GM23338 (cell line): ENCODE data around the gene GABRR2. TPM values are rescaled to one million over a fixed set of nuclear protein-coding genes. Genes with fewer than 3 reads are reported as not detected.

Experiments
- ATAC-seq: fragments of 200-7000 bp; cut with Tn5 transposase; 3 replicates; pipeline ENCODE4 v1.9.1; 2020
- DNase-seq: peaks from one replicate; pipeline ENCODE4 v3.0.0-alpha.2; 2015; ENCODE audit warnings: low spot score
- H2AFZ ChIP-seq: fragments of 200-600 bp; sonication (generic); 2 replicates; pipeline ENCODE4 v1.8.0; 2016; ENCODE audit warnings: antibody characterized with exemption, mild to moderate bottlenecking, moderate library complexity
- H3F3A ChIP-seq: fragments of 200-600 bp; sonication (generic); replicated peaks from 2 replicates; pipeline ENCODE4 v1.8.0; 2017; ENCODE audit warnings: antibody characterized with exemption, mixed run types, low read depth
- H3K27ac ChIP-seq: fragments of 200-600 bp; sonication (generic); 2 replicates; pipeline ENCODE4 v1.6.1; 2016; ENCODE audit warnings: low read depth
- H3K27me3 ChIP-seq: fragments of 200-600 bp; sonication (generic); 2 replicates; pipeline ENCODE4 v1.8.0; 2016; ENCODE audit warnings: mild to moderate bottlenecking, mixed run types, moderate library complexity; ENCODE audit not compliant: insufficient read depth
- H3K36me3 ChIP-seq: fragments of 200-600 bp; sonication (generic); 2 replicates; pipeline ENCODE4 v1.8.0; 2016; ENCODE audit warnings: mild to moderate bottlenecking; ENCODE audit not compliant: insufficient read depth
- H3K4me1 ChIP-seq: fragments of 200-600 bp; sonication (generic); 2 replicates; pipeline ENCODE4 v1.8.0; 2016; ENCODE audit warnings: mild to moderate bottlenecking, moderate library complexity; ENCODE audit not compliant: insufficient read depth
- H3K4me2 ChIP-seq: fragments of 200-600 bp; sonication (generic); 2 replicates; pipeline ENCODE4 v1.7.1; 2017; ENCODE audit warnings: mixed run types
- H3K4me3 ChIP-seq: fragments of 200-600 bp; sonication (generic); 2 replicates; pipeline ENCODE4 v1.6.1; 2016; ENCODE audit warnings: mixed run types
- H3K79me2 ChIP-seq: fragments of 200-600 bp; sonication (generic); replicated peaks from 2 replicates; pipeline ENCODE4 v1.8.0; 2017; ENCODE audit warnings: mild to moderate bottlenecking; ENCODE audit not compliant: insufficient read depth
- H3K9me2 ChIP-seq: fragments of 200-600 bp; sonication (generic); 2 replicates; pipeline ENCODE4 v1.8.0; 2017; ENCODE audit not compliant: insufficient read depth
- H4K20me1 ChIP-seq: fragments of 200-600 bp; sonication (generic); replicated peaks from 2 replicates; pipeline ENCODE4 v1.8.0; 2017; ENCODE audit warnings: mild to moderate bottlenecking; ENCODE audit not compliant: insufficient read depth
- H3K27ac Mint-ChIP-seq: 2 replicates; pipeline ENCODE4 v1.8.0; 2020; ENCODE audit warnings: inconsistent platforms, mild to moderate bottlenecking, moderate library complexity, mixed read lengths
- H3K27me3 Mint-ChIP-seq: 3 replicates; pipeline ENCODE4 v1.8.0; 2022; ENCODE audit warnings: low read depth, mild to moderate bottlenecking, moderate library complexity, mixed read lengths, inconsistent platforms; ENCODE audit not compliant: insufficient read depth, poor library complexity
- H3K36me3 Mint-ChIP-seq: 3 replicates; pipeline ENCODE4 v1.8.0; 2021; ENCODE audit warnings: low read depth, mild to moderate bottlenecking, inconsistent platforms, moderate library complexity, mixed read lengths
- H3K4me1 Mint-ChIP-seq: 3 replicates; pipeline ENCODE4 v1.8.0; 2020; ENCODE audit warnings: mild to moderate bottlenecking, inconsistent platforms, mixed read lengths
- H3K4me3 Mint-ChIP-seq: 3 replicates; pipeline ENCODE4 v1.8.0; 2021; ENCODE audit warnings: moderate library complexity, mild to moderate bottlenecking, inconsistent platforms, mixed read lengths
- H3K9me3 Mint-ChIP-seq: 3 replicates; pipeline ENCODE4 v1.8.0; 2020; ENCODE audit warnings: moderate library complexity, mild to moderate bottlenecking, inconsistent platforms, mixed read lengths
- CREB1 ChIP-seq: fragments of 250-450 bp; sonication (Bioruptor Pico); IDR thresholded peaks from 2 replicates; pipeline ENCODE4 v1.5.0; 2020; ENCODE audit warnings: low read depth, mild to moderate bottlenecking, moderate library complexity
- EZH2 ChIP-seq: fragments of 200-600 bp; sonication (generic); IDR thresholded peaks from one replicate; pipeline ENCODE4 v1.8.0; 2017; ENCODE audit warnings: antibody characterized with exemption, mild to moderate bottlenecking, low read depth; ENCODE audit not compliant: unreplicated experiment
- EZH2phosphoT487 ChIP-seq: fragments of 200-600 bp; sonication (generic); IDR thresholded peaks from one replicate; pipeline ENCODE4 v1.8.1; 2018; ENCODE audit warnings: antibody characterized with exemption; ENCODE audit not compliant: unreplicated experiment
- JUNB ChIP-seq: IDR thresholded peaks from one replicate; pipeline ENCODE4 v1.6.1; 2016; ENCODE audit warnings: antibody characterized with exemption; ENCODE audit not compliant: unreplicated experiment
- NANOG ChIP-seq: IDR thresholded peaks from 2 replicates; pipeline ENCODE4 v1.6.1; 2016; ENCODE audit warnings: antibody characterized with exemption, borderline replicate concordance
- POLR2AphosphoS5 ChIP-seq: IDR thresholded peaks from 2 replicates; pipeline ENCODE4 v1.6.1; 2016; ENCODE audit warnings: antibody characterized with exemption, low read depth
- STAT1 ChIP-seq: IDR thresholded peaks from one replicate; pipeline ENCODE4 v1.6.1; 2016; ENCODE audit warnings: antibody characterized with exemption; ENCODE audit not compliant: unreplicated experiment
- ZNF114 ChIP-seq: fragments of 250-450 bp; sonication (Bioruptor Pico); IDR thresholded peaks from 2 replicates; pipeline ENCODE4 v1.5.0; 2020; ENCODE audit warnings: mild to moderate bottlenecking, moderate library complexity
- ZNF331 ChIP-seq: fragments of 250-450 bp; sonication (Bioruptor Pico); IDR thresholded peaks from 2 replicates; pipeline ENCODE4 v1.5.0; 2020; ENCODE audit warnings: low read depth, mild to moderate bottlenecking, moderate library complexity
- polyA plus RNA-seq: library from polyadenylated mRNA; unstranded; fragments of >200 nt; fragmentation: Nextera tagmentation; extraction: Ambion mirVana; gene quantifications from 2 replicates; pipeline ENCODE4 v1.2.1, GENCODE V29; 2016
- total RNA-seq: library from RNA; depleted of rRNA; stranded (reverse); fragments of >200 nt; shearing (Covaris generic); gene quantifications from 2 replicates; pipeline ENCODE4 v1.2.3, GENCODE V29; 2014
- TF ChIP-seq, protein P1 (sequence below), 2 experiments: fragments of 200-600 bp in 1 of 2; sonication (generic) in 1 of 2; conservative IDR thresholded peaks; 2 replicates each; pipeline versions ENCODE4 v1.5.1 to v1.6.1; 2016 to 2017; ENCODE audit warnings: antibody characterized with exemption in 2 of 2, low read depth in 2 of 2, mild to moderate bottlenecking in 2 of 2, moderate library complexity in 1 of 2
- TF ChIP-seq, protein P2 (sequence below): IDR thresholded peaks from one replicate; pipeline ENCODE4 v1.6.1; 2018; ENCODE audit warnings: antibody characterized with exemption; ENCODE audit not compliant: unreplicated experiment
- TF ChIP-seq, protein P3 (sequence below): fragments of 250-450 bp; sonication (Bioruptor Pico); IDR thresholded peaks from 2 replicates; pipeline ENCODE4 v1.5.0; 2020; ENCODE audit warnings: mild to moderate bottlenecking, moderate library complexity
- TF ChIP-seq, protein P4 (sequence below): IDR thresholded peaks from 2 replicates; pipeline ENCODE4 v1.6.1; 2016; ENCODE audit warnings: antibody characterized with exemption

Gene GABRR2
- total and polyA plus RNA-seq, 2 experiments from 2014 or later = not detected

DNA sequence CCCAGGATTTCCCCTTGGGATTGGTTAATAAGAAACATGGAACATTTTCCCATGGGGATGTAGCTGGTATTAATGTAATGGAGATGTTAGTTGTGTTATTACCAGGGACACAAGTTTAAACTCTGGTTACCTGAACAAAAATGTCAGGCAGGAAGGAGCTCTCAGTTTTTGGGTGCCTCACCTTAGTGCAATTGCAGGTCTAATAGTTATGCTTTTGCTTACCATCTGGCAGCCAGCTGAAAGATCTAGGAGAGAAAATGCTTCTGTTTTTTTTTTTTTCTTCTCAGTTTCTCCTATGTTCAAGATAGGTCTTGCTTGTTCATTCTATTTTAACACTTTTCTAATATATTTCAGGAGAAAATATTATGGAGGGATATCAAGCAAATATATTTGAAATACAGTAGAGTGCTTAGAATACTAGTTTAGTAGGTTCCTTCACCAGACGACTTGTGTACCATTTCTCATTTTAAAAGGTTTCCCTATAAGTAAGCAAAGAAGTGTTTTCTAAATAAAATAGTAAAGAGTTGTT, 41.6 kb upstream of the GABRR2 start:
- H3K4me1 ChIP-seq = peaks cover 8% of the 10 kb centered on the region; the same call in 1 of the 2 replicates
- no peaks in the 10 kb centered on the region for H3K9me2 ChIP-seq
- H4K20me1 ChIP-seq = no peaks in the 10 kb centered on the region
- H3K27me3 Mint-ChIP-seq = peaks cover 17% of the 10 kb centered on the region
- H3K36me3 ChIP-seq = no peaks in the 10 kb centered on the region
- peaks cover 17% of the 10 kb centered on the region for H3K4me1 Mint-ChIP-seq
- peaks cover 4% of the 10 kb centered on the region; the same call in 1 of the 2 replicates for H3F3A ChIP-seq
- TF ChIP-seq, protein P1, sequence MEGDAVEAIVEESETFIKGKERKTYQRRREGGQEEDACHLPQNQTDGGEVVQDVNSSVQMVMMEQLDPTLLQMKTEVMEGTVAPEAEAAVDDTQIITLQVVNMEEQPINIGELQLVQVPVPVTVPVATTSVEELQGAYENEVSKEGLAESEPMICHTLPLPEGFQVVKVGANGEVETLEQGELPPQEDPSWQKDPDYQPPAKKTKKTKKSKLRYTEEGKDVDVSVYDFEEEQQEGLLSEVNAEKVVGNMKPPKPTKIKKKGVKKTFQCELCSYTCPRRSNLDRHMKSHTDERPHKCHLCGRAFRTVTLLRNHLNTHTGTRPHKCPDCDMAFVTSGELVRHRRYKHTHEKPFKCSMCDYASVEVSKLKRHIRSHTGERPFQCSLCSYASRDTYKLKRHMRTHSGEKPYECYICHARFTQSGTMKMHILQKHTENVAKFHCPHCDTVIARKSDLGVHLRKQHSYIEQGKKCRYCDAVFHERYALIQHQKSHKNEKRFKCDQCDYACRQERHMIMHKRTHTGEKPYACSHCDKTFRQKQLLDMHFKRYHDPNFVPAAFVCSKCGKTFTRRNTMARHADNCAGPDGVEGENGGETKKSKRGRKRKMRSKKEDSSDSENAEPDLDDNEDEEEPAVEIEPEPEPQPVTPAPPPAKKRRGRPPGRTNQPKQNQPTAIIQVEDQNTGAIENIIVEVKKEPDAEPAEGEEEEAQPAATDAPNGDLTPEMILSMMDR (conservative IDR thresholded peaks at IDR 0.05; ENCODE audit: low read depth in 2 of 2) = no peak
- TF ChIP-seq STAT1 (no peak), CREB1 (CRISPR knock-in tag) (no peak), EZH2 (no peak), EZH2phosphoT487 (no peak), JUNB (no peak), ZNF331 (no peak), NANOG (no peak), ZNF114 (CRISPR knock-in tag) (no peak), POLR2AphosphoS5 (no peak)
- TF ChIP-seq, protein P2, sequence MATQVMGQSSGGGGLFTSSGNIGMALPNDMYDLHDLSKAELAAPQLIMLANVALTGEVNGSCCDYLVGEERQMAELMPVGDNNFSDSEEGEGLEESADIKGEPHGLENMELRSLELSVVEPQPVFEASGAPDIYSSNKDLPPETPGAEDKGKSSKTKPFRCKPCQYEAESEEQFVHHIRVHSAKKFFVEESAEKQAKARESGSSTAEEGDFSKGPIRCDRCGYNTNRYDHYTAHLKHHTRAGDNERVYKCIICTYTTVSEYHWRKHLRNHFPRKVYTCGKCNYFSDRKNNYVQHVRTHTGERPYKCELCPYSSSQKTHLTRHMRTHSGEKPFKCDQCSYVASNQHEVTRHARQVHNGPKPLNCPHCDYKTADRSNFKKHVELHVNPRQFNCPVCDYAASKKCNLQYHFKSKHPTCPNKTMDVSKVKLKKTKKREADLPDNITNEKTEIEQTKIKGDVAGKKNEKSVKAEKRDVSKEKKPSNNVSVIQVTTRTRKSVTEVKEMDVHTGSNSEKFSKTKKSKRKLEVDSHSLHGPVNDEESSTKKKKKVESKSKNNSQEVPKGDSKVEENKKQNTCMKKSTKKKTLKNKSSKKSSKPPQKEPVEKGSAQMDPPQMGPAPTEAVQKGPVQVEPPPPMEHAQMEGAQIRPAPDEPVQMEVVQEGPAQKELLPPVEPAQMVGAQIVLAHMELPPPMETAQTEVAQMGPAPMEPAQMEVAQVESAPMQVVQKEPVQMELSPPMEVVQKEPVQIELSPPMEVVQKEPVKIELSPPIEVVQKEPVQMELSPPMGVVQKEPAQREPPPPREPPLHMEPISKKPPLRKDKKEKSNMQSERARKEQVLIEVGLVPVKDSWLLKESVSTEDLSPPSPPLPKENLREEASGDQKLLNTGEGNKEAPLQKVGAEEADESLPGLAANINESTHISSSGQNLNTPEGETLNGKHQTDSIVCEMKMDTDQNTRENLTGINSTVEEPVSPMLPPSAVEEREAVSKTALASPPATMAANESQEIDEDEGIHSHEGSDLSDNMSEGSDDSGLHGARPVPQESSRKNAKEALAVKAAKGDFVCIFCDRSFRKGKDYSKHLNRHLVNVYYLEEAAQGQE = no peak
- TF ChIP-seq, protein P3, sequence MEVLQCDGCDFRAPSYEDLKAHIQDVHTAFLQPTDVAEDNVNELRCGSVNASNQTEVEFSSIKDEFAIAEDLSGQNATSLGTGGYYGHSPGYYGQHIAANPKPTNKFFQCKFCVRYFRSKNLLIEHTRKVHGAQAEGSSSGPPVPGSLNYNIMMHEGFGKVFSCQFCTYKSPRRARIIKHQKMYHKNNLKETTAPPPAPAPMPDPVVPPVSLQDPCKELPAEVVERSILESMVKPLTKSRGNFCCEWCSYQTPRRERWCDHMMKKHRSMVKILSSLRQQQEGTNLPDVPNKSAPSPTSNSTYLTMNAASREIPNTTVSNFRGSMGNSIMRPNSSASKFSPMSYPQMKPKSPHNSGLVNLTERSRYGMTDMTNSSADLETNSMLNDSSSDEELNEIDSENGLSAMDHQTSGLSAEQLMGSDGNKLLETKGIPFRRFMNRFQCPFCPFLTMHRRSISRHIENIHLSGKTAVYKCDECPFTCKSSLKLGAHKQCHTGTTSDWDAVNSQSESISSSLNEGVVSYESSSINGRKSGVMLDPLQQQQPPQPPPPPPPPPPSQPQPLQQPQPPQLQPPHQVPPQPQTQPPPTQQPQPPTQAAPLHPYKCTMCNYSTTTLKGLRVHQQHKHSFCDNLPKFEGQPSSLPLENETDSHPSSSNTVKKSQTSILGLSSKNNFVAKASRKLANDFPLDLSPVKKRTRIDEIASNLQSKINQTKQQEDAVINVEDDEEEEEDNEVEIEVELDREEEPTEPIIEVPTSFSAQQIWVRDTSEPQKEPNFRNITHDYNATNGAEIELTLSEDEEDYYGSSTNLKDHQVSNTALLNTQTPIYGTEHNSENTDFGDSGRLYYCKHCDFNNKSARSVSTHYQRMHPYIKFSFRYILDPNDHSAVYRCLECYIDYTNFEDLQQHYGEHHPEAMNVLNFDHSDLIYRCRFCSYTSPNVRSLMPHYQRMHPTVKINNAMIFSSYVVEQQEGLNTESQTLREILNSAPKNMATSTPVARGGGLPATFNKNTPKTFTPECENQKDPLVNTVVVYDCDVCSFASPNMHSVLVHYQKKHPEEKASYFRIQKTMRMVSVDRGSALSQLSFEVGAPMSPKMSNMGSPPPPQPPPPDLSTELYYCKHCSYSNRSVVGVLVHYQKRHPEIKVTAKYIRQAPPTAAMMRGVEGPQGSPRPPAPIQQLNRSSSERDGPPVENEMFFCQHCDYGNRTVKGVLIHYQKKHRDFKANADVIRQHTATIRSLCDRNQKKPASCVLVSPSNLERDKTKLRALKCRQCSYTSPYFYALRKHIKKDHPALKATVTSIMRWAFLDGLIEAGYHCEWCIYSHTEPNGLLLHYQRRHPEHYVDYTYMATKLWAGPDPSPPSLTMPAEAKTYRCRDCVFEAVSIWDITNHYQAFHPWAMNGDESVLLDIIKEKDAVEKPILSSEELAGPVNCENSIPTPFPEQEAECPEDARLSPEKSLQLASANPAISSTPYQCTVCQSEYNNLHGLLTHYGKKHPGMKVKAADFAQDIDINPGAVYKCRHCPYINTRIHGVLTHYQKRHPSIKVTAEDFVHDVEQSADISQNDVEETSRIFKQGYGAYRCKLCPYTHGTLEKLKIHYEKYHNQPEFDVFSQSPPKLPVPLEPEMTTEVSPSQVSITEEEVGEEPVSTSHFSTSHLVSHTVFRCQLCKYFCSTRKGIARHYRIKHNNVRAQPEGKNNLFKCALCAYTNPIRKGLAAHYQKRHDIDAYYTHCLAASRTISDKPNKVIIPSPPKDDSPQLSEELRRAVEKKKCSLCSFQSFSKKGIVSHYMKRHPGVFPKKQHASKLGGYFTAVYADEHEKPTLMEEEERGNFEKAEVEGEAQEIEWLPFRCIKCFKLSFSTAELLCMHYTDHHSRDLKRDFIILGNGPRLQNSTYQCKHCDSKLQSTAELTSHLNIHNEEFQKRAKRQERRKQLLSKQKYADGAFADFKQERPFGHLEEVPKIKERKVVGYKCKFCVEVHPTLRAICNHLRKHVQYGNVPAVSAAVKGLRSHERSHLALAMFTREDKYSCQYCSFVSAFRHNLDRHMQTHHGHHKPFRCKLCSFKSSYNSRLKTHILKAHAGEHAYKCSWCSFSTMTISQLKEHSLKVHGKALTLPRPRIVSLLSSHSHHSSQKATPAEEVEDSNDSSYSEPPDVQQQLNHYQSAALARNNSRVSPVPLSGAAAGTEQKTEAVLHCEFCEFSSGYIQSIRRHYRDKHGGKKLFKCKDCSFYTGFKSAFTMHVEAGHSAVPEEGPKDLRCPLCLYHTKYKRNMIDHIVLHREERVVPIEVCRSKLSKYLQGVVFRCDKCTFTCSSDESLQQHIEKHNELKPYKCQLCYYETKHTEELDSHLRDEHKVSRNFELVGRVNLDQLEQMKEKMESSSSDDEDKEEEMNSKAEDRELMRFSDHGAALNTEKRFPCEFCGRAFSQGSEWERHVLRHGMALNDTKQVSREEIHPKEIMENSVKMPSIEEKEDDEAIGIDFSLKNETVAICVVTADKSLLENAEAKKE (CRISPR knock-in tag) = no peak
- TF ChIP-seq, protein P4, sequence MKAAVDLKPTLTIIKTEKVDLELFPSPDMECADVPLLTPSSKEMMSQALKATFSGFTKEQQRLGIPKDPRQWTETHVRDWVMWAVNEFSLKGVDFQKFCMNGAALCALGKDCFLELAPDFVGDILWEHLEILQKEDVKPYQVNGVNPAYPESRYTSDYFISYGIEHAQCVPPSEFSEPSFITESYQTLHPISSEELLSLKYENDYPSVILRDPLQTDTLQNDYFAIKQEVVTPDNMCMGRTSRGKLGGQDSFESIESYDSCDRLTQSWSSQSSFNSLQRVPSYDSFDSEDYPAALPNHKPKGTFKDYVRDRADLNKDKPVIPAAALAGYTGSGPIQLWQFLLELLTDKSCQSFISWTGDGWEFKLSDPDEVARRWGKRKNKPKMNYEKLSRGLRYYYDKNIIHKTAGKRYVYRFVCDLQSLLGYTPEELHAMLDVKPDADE = no peak
- H3K9me3 Mint-ChIP-seq = no peaks in the 10 kb centered on the region
- no peak overlapping the region for H3K27ac ChIP-seq
- H3K27ac Mint-ChIP-seq = no peak overlapping the region
- no peak overlapping the region for H3K4me3 Mint-ChIP-seq
- peaks cover 20% of the 10 kb centered on the region for H3K27me3 ChIP-seq
- H3K4me3 ChIP-seq = no peak overlapping the region
- no peak overlapping the region for H2AFZ ChIP-seq
- ATAC-seq (no peak), DNase-seq (no peak)
- no peaks in the 10 kb centered on the region for H3K36me3 Mint-ChIP-seq
- H3K4me2 ChIP-seq = no peak overlapping the region
- no peaks in the 10 kb centered on the region for H3K79me2 ChIP-seq
